ENCODE results near the gene PGM1.

The PGM1 gene

DNA sequence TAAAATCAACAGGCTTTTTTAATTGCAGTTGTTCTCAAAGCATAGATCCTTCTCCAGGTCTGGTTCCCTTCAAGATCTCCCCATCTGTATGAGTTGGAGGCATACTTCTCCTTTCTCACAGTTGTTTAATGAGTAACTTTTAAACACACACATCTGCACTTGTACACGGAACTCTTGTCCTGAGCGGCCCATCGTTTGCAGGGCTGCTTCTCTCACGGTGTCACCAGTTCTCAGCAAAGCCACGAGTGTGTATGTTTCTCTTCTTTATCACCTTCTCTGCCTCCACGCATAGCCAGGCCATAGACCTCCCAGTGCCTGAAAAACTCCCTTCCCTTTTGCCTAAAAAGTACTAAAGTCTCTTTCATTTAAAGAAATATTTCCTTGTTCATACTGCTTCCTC lies 111.9 kb downstream of the PGM1 start:
- no peak for DNase-seq

- no peak for DNase-seq
Observed at GRCh38 chr1:63709267-63709828, 116.1 kb downstream of the PGM1 start.
